Activated CD8-positive, alpha-beta T cell treated with anti-CD3 and anti-CD28 coated beads, Interleukin-2, amount 10 ng/mL, durations not matched to agents 7 days and 5 days (primary cell): ENCODE results near the gene IL4I1. TPM values are rescaled to one million over a fixed set of nuclear protein-coding genes. Genes with fewer than 3 reads are reported as not detected.

Experiments
- ATAC-seq: fragments of 150-1000 bp; cut with Tn5 transposase; one replicate; pipeline ENCODE4 v1.10.0; 2021; ENCODE audit warnings: moderate library complexity
- CTCF ChIA-PET: fragments of 350-600 bp; sonication (Branson Sonifier 250); formaldehyde crosslinking; loops from one replicate; lab custom pipeline; 2021; ENCODE audit warnings: antibody characterized with exemption; lab: Charles Lee
- POLR2A ChIA-PET: fragments of 350-600 bp; sonication (Branson Sonifier 250); formaldehyde crosslinking; loops from one replicate; lab custom pipeline; 2021; ENCODE audit warnings: antibody characterized with exemption; lab: Charles Lee
- DNase-seq: peaks from one replicate; pipeline ENCODE4 v3.0.0-alpha.2; 2020
- H3K27ac Mint-ChIP-seq: one replicate; pipeline ENCODE4 v1.8.0; 2021; ENCODE audit warnings: mild to moderate bottlenecking, mixed read lengths
- H3K27me3 Mint-ChIP-seq: one replicate; pipeline ENCODE4 v1.8.0; 2021; ENCODE audit warnings: low read depth, mixed read lengths
- H3K36me3 Mint-ChIP-seq: one replicate; pipeline ENCODE4 v1.8.0; 2021; ENCODE audit warnings: low read depth, mixed read lengths
- H3K4me1 Mint-ChIP-seq: one replicate; pipeline ENCODE4 v1.8.0; 2021; ENCODE audit warnings: low read depth, mixed read lengths
- H3K4me3 Mint-ChIP-seq: one replicate; pipeline ENCODE4 v1.8.0; 2021; ENCODE audit warnings: mild to moderate bottlenecking, mixed read lengths
- H3K9me3 Mint-ChIP-seq: one replicate; pipeline ENCODE4 v1.8.0; 2022; ENCODE audit warnings: mixed read lengths; ENCODE audit not compliant: insufficient read depth
- total RNA-seq, 2 experiments: library from RNA; stranded (reverse); gene quantifications; one replicate each; pipeline ENCODE4 v1.2.3, GENCODE V29; 2021

IL4I1 gene
- total RNA-seq, 2 experiments from 2014 or later = 1.2 to 1.6 TPM

DNA sequence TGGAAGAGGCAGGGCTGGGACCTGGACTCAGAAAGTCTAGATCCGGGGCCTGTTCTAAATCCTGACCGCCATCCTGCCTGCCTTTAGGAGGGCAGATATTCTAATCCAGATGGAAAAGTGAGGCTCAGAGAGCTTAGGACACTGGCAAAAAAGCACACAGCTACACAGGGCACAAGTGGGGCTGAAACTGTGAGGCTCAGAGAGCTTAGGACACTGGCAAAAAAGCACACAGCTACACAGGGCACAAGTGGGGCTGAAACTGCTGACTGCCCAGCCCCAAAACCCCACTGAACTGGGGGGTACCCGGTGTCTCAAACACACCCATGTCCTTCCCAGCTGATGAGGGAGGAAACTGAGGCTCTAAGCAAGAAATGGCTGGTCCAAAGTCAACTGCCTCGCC is 21.5 kb downstream of the IL4I1 start:
- CTCF ChIA-PET = interaction anchor here (1.6 kb wide), 1 partner anchor 15 kb away, joined by 4 read pairs; no protein-coding TSS in a partner anchor
- H3K4me1 Mint-ChIP-seq = peaks cover 52% of the 10 kb centered on the region
- DNase-seq (no peak), ATAC-seq (no peak)
- POLR2A ChIA-PET = interaction anchor here (1.4 to 1.5 kb wide), 3 partner anchors 8 to 285 kb away, joined by 4 to 7 read pairs (median 6); partner anchors contain the start of genes PRR12 and PTOV1
- H3K27me3 Mint-ChIP-seq = no peaks in the 10 kb centered on the region
- H3K27ac Mint-ChIP-seq = no peak overlapping the region
- H3K9me3 Mint-ChIP-seq = no peaks in the 10 kb centered on the region
- no peak overlapping the region for H3K4me3 Mint-ChIP-seq
- H3K36me3 Mint-ChIP-seq = peaks cover 10% of the 10 kb centered on the region

DNA sequence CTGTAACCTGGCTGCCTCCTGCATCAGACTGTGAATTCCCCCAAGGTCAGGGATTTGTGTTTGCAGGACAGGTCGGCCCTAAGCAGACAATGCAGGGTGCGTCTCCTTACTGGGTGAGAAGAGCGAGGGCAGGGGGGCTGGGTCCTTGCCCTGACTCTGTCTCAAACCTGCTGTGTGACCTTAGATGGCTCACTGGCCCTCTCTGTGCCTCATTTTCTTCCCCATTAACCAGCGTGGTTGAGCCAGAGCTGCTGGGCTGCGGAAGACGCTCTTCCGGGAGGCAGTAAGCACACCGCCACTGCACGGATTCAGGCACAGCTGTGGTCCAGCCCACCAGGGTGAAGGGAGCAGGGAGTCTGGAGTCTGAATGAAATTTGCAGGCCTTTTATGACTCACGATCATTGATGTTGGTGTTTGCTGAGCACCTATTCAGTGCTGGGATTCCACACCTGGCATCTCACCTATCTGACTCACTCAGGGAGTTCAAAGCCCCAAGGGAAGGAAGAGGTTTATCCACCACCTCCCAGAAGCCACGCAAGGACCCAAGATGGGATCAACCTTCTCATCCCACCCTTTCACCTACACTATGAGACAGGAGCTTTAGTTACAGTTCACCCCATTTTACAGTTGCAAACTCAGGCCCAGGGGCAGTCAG is 22.1 kb downstream of the IL4I1 start:
- Mint-ChIP-seq H3K4me3 (no peak overlapping the region), H3K4me1 (peaks cover 52% of the 10 kb centered on the region), H3K27me3 (no peaks in the 10 kb centered on the region), H3K9me3 (no peaks in the 10 kb centered on the region), H3K27ac (no peak overlapping the region), H3K36me3 (peaks cover 8% of the 10 kb centered on the region)
- ATAC-seq = no peak
- ChIA-PET CTCF (interaction anchor here (1.6 kb wide), 1 partner anchor 16 kb away, joined by 4 read pairs; no protein-coding TSS in a partner anchor), POLR2A (interaction anchor here (1.4 to 1.5 kb wide), 3 partner anchors 8 to 284 kb away, joined by 4 to 7 read pairs (median 6); partner anchors contain the start of genes PRR12 and PTOV1)
- DNase-seq = no peak

DNA sequence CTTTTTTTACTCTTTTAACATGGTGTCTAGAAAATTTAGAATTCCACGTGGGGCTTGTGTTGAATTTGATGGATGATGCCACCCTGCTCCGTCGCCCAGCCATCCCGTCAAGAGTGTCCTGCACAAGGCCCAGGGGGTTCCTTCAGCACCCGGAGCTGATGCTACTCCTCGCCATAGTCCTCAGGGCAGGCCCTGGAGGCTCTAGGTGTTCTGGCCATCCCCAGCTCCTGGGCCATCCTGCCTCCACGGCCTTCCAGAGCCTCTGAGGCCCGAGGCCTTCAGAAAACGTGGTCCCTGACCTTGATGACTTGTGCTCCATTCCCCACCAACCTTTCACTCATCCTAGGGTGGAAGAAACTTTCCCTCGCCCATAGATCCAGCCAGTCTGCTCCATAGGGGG is 22.9 kb downstream of the IL4I1 start:
- peaks cover 4% of the 10 kb centered on the region for H3K36me3 Mint-ChIP-seq
- H3K27ac Mint-ChIP-seq = no peak overlapping the region
- peaks cover 45% of the 10 kb centered on the region for H3K4me1 Mint-ChIP-seq
- ChIA-PET POLR2A (no interaction called here), CTCF (interaction anchor here (1.6 kb wide), 1 partner anchor 16 kb away, joined by 4 read pairs; no protein-coding TSS in a partner anchor)
- DNase-seq (no peak), ATAC-seq (no peak)
- H3K27me3 Mint-ChIP-seq = no peaks in the 10 kb centered on the region
- no peak overlapping the region for H3K4me3 Mint-ChIP-seq
- no peaks in the 10 kb centered on the region for H3K9me3 Mint-ChIP-seq

DNA sequence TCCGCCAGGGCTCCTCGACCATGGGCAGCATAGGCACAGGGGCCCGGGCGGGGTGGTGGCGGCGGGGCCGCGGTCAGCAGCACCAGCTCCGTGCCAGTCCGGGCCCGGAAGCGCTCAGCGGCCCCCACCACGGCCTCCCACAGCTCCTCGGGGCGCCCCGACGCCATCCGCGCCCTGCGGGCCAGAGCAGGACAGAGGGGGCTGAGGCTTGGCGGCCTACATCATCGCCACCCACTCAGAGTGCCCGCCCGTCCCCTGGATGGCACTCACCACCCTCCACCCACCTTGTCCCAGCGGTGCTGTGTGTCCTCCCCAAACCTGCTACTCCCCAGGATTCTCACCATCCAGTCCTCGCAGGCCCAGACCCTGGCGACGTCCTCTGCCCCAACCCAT is 23.6 kb downstream of the IL4I1 start:
- Mint-ChIP-seq H3K9me3 (no peaks in the 10 kb centered on the region), H3K27ac (no peak overlapping the region), H3K27me3 (no peaks in the 10 kb centered on the region), H3K4me3 (no peak overlapping the region), H3K4me1 (peaks cover 38% of the 10 kb centered on the region), H3K36me3 (peaks cover 2% of the 10 kb centered on the region)
- ChIA-PET CTCF (no interaction called here), POLR2A (no interaction called here)
- DNase-seq (no peak), ATAC-seq (no peak)

DNA sequence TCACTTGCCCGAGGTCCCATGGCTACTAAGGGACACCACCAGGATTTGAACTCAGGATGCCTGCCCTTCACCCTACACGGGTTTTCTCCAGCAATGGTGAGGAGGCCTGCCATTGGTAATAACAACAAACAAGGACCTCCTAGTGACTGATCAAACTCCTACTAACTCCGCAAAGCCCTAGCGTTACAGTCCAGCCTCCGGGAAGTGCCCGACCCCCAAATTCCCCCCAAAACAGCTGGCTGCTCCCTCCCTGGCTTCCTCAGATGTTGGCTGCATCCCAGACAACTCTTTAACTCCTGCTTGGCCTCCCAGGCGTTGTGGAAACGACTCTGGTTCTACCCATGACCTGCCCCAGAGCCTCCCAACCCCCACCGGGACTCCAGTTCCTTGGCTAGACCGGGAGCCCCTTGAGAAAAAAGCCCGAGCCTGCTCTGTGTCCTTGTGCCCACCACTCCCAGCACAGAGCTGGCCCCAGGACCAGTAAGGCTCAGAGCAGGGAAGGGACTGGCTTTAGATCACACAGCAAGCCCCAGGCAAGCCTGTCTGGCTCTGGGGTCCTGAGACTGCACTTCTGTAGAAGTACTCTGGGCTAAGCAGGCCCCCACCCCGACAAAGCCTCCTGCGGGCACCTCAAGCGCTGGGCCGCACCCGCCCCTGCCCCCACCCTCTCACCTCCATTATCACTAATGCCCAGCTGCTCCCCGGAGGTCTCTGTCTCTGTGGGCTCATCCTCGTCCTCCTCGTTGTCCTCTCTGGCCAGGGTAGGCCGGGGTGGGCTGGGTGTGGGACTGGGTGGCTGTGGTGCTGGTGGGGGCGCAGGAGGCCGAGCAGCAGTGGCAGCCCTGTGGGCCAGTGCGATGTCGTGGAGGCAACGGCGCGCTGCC is 24.2 kb downstream of the IL4I1 start:
- no peak for ATAC-seq
- POLR2A ChIA-PET = interaction anchor here (0.6 kb wide), 1 partner anchor 10 kb away, joined by 3 read pairs; no protein-coding TSS in a partner anchor
- Mint-ChIP-seq H3K36me3 (no peaks in the 10 kb centered on the region), H3K27ac (peak overlapping the region; percentile 74), H3K4me1 (peaks cover 35% of the 10 kb centered on the region), H3K27me3 (no peaks in the 10 kb centered on the region), H3K9me3 (no peaks in the 10 kb centered on the region), H3K4me3 (no peak overlapping the region)
- no peak for DNase-seq
- CTCF ChIA-PET = no interaction called here

DNA sequence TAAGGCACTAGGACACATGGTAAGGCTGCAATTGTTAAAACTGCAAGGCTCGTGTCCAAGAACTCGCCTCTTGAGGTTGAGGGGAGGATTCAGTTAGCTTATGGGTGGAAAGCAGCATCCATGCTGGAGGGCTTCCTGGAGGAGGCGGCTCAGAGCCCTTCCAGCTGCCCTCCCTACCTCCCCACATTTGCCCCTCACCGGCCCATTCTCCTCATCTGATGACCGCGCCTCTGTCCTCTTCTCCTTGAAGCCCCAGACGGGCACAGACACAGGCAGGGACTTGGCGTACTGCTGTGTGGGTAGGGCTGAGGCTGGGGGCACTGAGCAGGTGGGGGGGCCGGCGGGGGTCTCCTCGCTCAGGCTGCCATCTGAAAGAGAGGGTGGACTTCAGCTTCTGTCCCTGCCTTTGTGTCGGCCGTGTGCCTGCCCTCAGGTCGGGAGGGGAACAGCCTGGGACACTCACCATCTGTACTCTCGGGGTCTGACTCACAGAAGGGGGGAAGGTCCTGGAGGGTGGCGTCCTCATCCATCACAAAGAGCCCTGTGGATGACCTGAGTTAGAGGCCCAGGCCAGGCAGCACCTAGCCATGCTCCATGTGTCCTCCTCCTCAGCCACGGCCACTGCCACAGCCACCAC is 25.2 kb downstream of the IL4I1 start:
- POLR2A ChIA-PET = interaction anchor here (0.6 kb wide), 1 partner anchor 9 kb away, joined by 3 read pairs; no protein-coding TSS in a partner anchor
- ATAC-seq = no peak
- no peak overlapping the region for H3K4me3 Mint-ChIP-seq
- H3K36me3 Mint-ChIP-seq = peaks cover 3% of the 10 kb centered on the region
- H3K4me1 Mint-ChIP-seq = peaks cover 40% of the 10 kb centered on the region
- H3K9me3 Mint-ChIP-seq = no peaks in the 10 kb centered on the region
- DNase-seq = no peak
- CTCF ChIA-PET = no interaction called here
- H3K27me3 Mint-ChIP-seq = no peaks in the 10 kb centered on the region
- no peak overlapping the region for H3K27ac Mint-ChIP-seq

DNA sequence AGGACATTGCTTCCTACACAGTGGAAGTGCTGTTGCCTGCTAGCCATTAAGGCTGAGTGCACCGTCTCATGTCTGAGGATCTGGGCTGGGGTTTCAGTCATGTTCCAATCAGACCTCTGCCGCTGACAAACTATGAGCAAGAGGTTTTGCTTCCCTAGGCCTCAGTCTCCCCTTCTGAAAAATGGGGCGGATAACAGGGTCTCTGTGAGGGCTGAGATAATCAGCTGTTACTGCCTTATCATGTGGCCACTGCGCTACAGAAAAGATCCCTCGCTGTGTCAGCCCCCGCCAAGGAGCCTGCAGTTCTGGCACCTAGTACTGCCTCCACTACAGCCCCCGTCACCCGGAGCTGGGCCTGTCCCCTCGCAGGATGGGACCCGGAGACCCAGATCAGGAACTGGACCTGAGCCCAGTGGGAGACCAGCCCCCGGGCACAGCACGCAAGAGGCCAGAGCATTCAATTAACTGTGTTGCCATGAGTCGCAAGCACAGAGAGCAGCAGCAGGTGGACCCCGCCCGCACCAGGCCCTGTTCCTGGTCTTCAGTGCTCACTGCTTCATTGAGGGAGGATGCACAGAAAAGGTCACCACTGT is 26.3 kb downstream of the IL4I1 start:
- no peak for DNase-seq
- H3K36me3 Mint-ChIP-seq = peaks cover 12% of the 10 kb centered on the region
- ChIA-PET CTCF (no interaction called here), POLR2A (interaction anchor here (0.5 to 1.3 kb wide), 2 partner anchors 22 to 59 kb away, joined by 3 to 4 read pairs; partner anchors contain the start of genes ATF5 and NUP62)
- H3K27ac Mint-ChIP-seq = no peak overlapping the region
- H3K4me1 Mint-ChIP-seq = peaks cover 47% of the 10 kb centered on the region
- no peak overlapping the region for H3K4me3 Mint-ChIP-seq
- no peaks in the 10 kb centered on the region for H3K27me3 Mint-ChIP-seq
- H3K9me3 Mint-ChIP-seq = no peaks in the 10 kb centered on the region
- no peak for ATAC-seq

DNA sequence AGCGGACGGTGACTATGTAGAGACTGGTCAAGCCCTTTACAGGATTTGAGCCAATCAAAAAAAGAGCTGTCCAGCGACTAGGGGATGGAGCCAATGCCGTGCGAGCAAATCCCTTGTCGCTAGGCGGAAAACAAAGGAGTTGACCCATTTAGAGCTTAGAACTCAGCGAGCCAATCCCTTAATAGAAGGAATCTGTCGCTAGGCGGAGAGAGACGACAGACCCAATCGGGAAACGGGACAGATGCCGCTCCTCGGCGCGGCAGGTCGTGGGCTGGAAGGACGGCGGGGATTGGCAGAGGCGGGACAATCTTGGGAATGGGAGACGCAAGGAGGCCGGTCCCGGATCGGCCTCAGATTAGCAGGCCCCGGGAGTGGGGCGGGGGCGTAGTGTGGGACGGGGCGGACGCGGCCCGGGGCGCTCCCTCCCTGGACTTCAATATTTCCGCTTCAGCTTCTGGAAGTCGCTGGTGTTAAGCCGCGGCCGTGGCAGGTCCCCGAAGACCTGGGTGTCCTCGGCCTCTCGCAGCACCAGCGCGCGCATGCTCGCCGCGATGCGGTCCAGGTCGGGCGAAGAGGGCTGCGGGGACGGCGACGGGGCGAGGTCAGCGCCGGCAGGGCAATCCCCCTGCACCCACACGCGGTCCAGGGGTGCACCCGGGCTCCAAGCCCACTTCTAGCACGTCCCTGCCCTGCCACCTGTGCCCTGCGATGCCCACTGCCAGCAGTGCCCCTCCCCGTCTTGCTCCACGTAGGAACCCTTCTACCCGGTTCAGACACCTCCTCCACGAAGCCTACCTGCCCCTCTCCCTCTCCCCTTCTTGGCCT is 27.0 kb downstream of the IL4I1 start:
- ChIA-PET CTCF (interaction anchor here (0.7 to 1.3 kb wide), 7 partner anchors 10 to 279 kb away, joined by 3 to 6 read pairs (median 3); partner anchors contain the start of gene FUZ), POLR2A (interaction anchor here (0.6 to 2.7 kb wide), 8 partner anchors 8 to 908 kb away, joined by 3 to 12 read pairs (median 4); partner anchors contain the start of genes ATF5, FUZ, NUP62 and PTOV1)
- H3K4me1 Mint-ChIP-seq = peaks cover 46% of the 10 kb centered on the region
- no peaks in the 10 kb centered on the region for H3K27me3 Mint-ChIP-seq
- no peak overlapping the region for H3K27ac Mint-ChIP-seq
- ATAC-seq = peak; percentile 81
- peaks cover 19% of the 10 kb centered on the region for H3K36me3 Mint-ChIP-seq
- no peak overlapping the region for H3K4me3 Mint-ChIP-seq
- DNase-seq = peak; percentile 96
- H3K9me3 Mint-ChIP-seq = no peaks in the 10 kb centered on the region

DNA sequence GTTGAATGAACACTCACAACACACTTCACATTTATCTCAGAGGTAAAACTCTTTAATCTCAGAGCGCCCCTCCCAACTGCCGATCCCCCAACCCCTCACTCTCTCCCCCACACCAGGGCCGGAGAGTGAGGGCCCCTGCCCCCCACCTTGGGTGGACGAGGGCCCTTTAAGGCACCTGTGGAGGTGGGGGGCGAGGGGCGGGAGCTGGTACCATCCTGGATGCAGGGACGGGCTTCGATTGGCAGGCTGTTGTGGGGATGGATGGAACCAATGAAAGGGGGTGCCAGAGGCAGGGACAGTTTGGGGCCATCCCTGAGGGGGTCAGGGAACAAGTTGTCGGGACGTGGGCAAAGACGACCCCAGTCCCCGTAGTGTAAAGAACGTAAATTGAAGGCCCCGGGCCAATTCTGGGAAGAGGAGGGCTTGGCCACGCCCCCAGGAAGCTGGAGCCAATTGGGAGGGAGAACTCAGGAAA is 27.6 kb downstream of the IL4I1 start:
- H3K36me3 Mint-ChIP-seq = peaks cover 26% of the 10 kb centered on the region
- H3K4me3 Mint-ChIP-seq = no peak overlapping the region
- ATAC-seq (peak; percentile 9), DNase-seq (no peak)
- CTCF ChIA-PET = interaction anchor here (0.7 to 1.3 kb wide), 8 partner anchors 10 to 279 kb away, joined by 3 to 6 read pairs (median 3); partner anchors contain the start of gene FUZ
- H3K27me3 Mint-ChIP-seq = no peaks in the 10 kb centered on the region
- POLR2A ChIA-PET = interaction anchor here (0.6 to 2.7 kb wide), 10 partner anchors 8 to 908 kb away, joined by 3 to 12 read pairs (median 4); partner anchors contain the start of genes AKT1S1, ATF5, FUZ and NUP62
- no peaks in the 10 kb centered on the region for H3K9me3 Mint-ChIP-seq
- H3K27ac Mint-ChIP-seq = no peak overlapping the region
- peaks cover 49% of the 10 kb centered on the region for H3K4me1 Mint-ChIP-seq
